SIG-M5 treated with dmso at 0.1 percent for 504 hours (cell line): ENCODE measurements around the gene TMEM127.
"Not testable (repeated sequence)": the region's sequence is repeated elsewhere in the genome, so short reads cannot be mapped to it uniquely, and the experiment has no call there.

Source experiments
- DNase-seq: peaks from one replicate; lab custom pipeline; 2025; ENCODE audit not compliant: unreplicated experiment; lab: John Stamatoyannopoulos, UW

TMEM127 gene

DNA sequence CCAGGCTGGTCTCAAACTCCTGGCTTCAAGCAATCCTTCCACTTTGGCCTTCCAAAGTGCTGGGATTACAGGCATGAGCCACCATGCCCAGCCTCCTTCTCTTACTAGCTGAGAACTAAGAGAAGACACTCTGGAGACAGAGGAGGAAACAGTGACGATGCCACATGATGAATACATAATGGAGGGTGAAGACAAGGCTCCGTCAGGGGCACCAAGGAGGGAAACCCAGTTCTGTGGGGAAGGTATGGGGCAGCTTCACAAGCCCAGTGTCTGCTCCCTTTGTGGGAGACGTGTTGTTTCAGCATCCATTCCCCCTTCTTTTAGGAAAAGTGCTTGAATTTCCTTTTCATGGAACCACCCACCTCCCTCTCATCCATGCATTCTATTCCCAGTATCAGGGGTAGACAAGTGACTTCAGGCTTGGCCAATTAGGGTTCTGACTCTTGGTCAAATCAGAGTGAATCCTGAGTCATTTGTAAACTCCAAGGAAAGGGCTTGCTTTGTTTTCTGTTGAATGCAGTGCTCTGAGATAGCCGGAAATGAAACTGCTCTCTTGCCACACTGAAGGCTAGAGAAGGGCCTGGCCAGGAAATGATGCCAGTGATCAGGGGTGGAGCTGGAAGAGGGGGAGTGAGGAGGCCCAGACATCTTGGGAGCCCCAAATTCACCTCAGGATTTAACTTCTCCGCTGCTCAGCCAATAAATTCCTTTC, 23.7 kb downstream of the TMEM127 start:
- peak; percentile 89 for DNase-seq

GRCh38 chr2:96241227-96241626, 24.6 kb downstream of the TMEM127 start:
- DNase-seq = no peak

- DNase-seq = no peak
Measured at GRCh38 chr2:96240341-96241038, 25.3 kb downstream of the TMEM127 start.

GRCh38 chr2:96239745-96240264, 26.0 kb downstream of the TMEM127 start:
- DNase-seq = no peak

DNA sequence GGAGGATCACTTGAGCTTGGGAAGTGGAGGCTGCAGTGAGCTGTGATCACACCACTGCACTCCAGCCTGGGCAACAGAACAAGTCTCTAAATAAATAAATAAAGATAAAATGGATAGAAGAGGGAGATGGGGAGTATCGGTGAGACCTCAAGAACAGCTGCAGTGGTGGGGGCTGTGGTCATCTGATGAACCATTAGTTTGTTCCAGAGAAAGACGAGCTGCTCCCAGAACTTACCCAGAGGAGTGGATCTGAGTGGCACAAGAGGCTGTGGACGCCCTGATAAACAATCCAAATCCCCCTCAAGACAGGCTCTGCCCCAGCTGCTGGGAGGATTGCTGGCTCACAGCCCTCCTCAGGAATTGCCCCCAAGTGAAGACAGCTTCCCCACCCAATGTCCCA, 26.7 kb downstream of the TMEM127 start:
- DNase-seq = no peak

DNA sequence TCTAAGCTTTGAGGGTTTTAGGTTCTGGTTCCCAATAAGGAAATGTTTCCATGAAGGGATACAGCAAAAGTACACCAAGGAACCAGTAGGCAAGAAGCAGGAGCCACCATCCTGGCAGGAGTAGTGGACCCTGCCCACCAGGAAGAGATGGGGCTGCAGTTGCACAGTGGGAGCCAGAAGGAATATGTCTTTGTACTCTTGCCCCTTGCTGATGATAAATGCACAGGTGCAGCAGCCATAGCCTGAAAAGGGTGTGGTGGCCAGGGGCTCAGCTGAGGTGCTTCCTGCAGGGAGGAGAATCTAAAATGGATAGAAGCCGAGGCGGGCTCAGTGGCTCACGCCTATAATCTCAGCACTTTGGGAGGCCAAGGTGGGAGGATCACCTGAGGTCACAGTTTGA, 27.5 kb downstream of the TMEM127 start:
- no peak for DNase-seq

- no peak for DNase-seq
Measured at GRCh38 chr2:96236882-96237281, 28.9 kb downstream of the TMEM127 start.

- peak; percentile 76 for DNase-seq
Measured at GRCh38 chr2:96233880-96234316, 31.9 kb downstream of the TMEM127 start.

GRCh38 chr2:96233436-96233835, 32.4 kb downstream of the TMEM127 start:
- peak; percentile 49 for DNase-seq

DNA sequence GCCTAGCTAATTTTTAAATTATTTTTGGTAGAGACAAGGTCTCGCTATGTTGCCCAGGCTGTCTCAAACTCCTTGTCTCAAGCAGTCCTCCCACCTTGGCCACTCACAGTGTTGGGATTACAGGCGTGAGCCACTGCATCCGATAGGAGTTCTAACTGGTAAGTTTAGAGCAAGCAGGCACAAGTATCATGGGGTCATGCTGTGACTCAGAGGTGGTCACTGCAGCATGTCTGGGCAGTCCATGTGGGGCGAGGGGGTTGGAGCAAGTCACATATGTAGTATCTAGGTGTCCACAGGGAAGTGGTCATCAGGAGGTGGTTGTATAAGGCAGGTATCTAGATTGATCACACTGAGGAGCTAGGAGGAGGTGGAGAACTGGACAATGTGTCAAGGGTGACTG, 34.5 kb downstream of the TMEM127 start:
- no peak for DNase-seq

GRCh38 chr2:96225016-96225533, 40.7 kb downstream of the TMEM127 start:
- peak; percentile 96 for DNase-seq

DNA sequence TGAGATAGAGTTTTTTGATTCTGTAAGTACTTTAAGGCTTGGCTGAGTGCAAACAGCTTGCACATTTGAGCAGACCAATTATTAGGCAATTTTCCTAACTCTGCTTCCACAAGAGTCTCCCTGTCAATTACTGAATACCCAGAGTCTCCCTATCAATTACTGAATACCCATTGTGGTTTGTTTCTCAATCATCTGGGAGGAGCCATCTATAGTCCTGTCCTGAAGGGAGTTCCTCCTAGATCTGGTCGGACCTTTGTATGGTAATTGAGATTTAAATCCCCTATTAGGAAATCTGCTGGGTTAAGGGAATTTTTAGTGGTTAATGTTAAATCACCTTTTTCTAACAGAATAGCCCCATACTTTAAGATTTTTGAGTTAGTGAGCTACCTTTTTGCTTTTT, 44.7 kb downstream of the TMEM127 start:
- peak; percentile 91 for DNase-seq

DNA sequence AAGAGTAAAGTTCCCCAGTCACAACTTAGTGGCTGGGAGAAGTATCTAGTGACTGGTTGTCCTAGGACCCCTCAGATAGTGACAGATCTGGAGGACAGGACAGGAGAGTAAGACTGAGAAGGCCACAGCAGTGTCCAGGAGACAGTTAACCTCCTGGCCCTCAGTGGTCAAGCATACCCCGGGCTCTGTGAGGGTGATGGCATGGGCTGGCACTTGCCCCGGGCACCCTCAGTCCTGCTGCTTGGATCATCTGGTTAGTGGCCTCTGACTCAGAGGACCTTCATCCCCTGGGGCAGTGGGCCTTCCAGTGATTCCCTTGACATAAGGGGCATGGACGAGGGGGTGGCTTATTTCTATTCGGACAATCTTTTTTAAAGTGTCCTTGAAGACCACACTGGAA, 45.8 kb downstream of the TMEM127 start:
- not testable (repeated sequence) for DNase-seq

DNA sequence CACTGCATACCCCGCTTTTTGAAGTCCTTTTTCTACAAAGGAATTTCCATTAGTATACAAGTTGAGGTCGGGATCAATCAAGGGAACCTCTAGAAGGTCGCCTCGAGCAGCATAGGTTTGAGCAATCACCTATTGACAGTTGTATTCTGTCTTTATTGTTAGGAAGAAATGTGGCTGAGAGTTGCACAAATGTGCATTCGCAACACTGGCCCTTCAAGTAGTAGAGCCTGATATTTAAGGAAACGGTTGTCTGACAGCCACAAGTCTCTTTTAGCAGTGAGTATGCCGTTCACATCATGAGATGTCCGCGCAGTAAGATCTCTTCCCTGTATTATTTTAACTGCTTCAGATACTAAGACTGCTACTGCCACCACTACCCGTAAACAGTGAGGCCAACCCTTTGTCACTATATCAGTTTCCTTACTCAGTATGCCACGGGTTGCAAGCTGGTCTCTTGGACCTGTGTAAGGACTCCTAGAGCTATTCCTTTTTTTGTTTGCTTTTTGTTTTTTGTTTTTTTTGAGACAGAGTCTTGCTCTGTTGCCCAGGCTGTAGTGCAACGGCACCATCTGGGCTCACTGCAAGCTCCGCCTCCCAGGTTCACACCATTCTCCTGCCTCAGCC, 47.2 kb downstream of the TMEM127 start:
- peak; percentile 87 for DNase-seq

DNA sequence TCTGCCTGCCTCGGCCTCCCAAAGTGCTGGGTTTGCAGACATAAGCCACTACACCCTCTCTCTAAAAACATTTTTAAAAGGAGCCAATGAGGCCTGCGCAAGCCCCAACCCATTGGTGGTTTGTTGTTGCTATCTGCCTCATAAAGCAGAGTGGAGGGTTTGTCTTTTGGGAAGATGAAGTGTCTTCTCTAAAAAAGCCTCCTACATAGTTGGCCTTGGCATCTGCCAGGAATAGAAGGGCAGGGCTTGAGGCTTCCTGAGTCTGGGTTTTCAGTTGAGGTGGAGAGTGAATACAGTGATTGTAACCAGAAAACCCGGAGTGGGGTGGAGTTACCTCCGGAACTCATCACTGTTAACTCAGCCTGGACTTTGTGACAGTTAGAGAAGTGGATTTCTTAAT, 51.2 kb downstream of the TMEM127 start:
- no peak for DNase-seq

DNA sequence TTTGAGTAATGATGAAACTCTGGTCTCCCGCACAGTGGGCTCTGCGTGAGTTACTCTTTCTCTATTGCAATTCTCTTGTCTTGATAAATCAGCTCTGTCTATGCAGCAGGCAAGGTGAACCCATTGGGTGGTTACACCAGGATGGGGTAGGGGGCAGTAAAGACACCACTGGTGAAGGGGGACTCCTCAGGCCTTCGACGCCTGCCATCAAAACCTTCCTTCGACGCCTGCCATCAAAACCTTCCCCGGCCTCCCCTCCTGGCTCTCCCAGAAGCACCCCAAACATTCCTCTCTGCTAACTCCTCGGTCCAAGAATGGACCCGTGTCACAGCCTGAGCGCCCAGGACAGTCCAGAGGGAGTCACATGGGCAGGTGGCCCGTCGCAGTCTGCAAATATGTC, 52.4 kb downstream of the TMEM127 start:
- DNase-seq = no peak

GRCh38 chr2:96212339-96212738, 53.5 kb downstream of the TMEM127 start:
- no peak for DNase-seq

DNA sequence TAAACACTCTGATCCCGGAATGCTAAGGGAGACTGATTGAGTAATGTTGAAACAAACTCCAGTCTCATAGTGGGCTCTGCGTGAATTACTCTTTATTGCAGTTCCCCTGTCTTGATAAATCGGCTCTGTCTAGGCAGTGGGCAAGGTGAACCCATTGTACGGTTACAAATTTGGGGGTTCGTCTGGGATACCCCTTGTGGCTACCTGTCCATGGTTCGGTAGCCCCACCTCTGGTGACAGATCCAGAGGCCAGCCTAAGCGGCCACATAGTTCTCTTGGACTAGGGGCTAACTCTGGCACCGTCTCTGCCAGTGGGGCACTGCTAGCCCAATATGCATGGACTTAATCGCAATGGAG, 56.1 kb downstream of the TMEM127 start:
- no peak for DNase-seq

- no peak for DNase-seq
Measured at GRCh38 chr2:96209011-96209728, 56.6 kb downstream of the TMEM127 start.

DNA sequence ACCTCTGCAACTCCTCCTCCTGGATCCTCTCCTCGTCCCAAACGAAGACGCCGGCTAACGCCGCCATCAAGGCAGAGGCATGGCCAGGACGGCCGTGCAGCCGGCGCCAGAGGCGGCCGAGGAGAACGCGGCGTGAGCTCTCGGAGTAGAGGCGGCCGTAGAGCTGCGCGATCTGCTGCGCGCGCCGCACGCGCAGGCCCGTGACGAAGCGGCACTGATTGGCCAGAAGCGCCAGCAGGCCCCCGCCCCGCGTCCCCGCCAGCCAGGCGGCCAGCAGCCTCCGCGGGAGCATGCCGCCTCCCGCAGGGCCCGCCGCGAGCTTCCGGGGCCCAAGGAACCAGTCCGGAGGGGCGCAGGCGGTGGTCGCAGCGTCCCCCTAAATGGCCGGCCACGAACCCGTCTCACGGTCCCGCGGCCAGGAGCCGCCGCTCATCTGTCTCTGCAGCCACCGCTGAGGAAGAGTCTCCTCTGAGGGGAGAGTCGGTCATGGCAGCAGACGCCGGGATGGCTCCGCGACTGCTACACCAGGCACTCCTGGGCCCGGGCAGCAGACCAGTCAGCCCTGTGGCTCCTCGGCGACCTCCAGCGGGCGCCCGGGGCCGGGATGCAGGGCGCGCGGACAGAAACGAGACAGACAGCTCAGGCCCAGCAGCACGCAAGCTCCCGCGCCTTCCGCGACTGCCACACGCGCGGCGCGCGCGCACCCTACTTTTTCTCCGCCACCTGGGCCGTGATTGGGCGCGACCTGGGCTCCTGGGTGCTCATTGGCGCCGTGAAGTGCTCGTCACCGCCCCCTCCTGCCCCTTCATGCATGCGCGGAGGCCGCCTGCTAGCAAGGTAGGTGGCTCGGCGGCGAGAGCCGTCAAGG, 57.4 kb downstream of the TMEM127 start, which contains the start of gene STARD7:
Gene STARD7, minus strand, starts transcription at position 685 of the 868 bp plus-strand sequence. Its CDS starts 393 bp downstream, at position 292.
- peak; percentile 94 for DNase-seq
